Activated T-helper 1 cell treated with Interleukin-2 at 50 U/mL for 16 hours (primary cell): ENCODE data around the gene NEUROG2.
"Not testable (repeated sequence)": the region's sequence is repeated elsewhere in the genome, so short reads cannot be mapped to it uniquely, and the experiment has no call there.

Source experiments
- DNase-seq: peaks from one replicate; pipeline ENCODE4 v3.0.0-alpha.2; 2020; ENCODE audit warnings: low read depth

The NEUROG2 gene

GRCh38 chr4:112490808-112491207, 25.2 kb downstream of the NEUROG2 start:
- not testable (repeated sequence) for DNase-seq

GRCh38 chr4:112485930-112486329, 30.1 kb downstream of the NEUROG2 start:
- DNase-seq, result no peak

- DNase-seq, result no peak
Measured at GRCh38 chr4:112473985-112474384, 42.0 kb downstream of the NEUROG2 start.

GRCh38 chr4:112472318-112472717, 43.7 kb downstream of the NEUROG2 start:
- no peak for DNase-seq
